GM12878 (cell line): ENCODE results near the gene MSX2. TPM values are rescaled to one million over a fixed set of nuclear protein-coding genes. Genes with fewer than 3 reads are reported as not detected.

Experiments used
- ATAC-seq: fragments of 200-7000 bp; cut with Tn5 transposase; 3 replicates; pipeline ENCODE4 v1.9.1; 2020; ENCODE audit warnings: mild to moderate bottlenecking, moderate library complexity
- BruUV-seq: library from RNA; stranded (reverse); fragments of 400-500 nt; replicated peaks from 2 replicates; lab custom pipeline; 2021; lab: Mats Ljungman, UMichigan
- CTCF ChIA-PET: fragments of 300-600 bp; sonication (Branson Sonifier 250); formaldehyde crosslinking; extraction: SDS; loops from one replicate; lab custom pipeline; 2021; ENCODE audit warnings: inconsistent platforms; lab: Yijun Ruan, JAX
- POLR2A ChIA-PET: fragments of 350-600 bp; formaldehyde crosslinking; extraction: SDS; loops from one replicate; lab custom pipeline; 2021; ENCODE audit warnings: inconsistent platforms; lab: Charles Lee
- RAD21 ChIA-PET: fragments of 300-600 bp; sonication (Branson Sonifier 250); formaldehyde crosslinking; loops from one replicate; lab custom pipeline; 2023; ENCODE audit warnings: antibody characterized with exemption; ENCODE audit not compliant: unreplicated experiment; lab: Charles Lee
- SMC1A ChIA-PET: fragments of 300-600 bp; sonication (Branson Sonifier 250); formaldehyde crosslinking; loops from one replicate; lab custom pipeline; 2023; ENCODE audit not compliant: unreplicated experiment, uncharacterized antibody; lab: Charles Lee
- DNase-seq: peaks from one replicate; pipeline ENCODE4 v3.0.0-alpha.2; 2011; ENCODE audit warnings: low read depth, low spot score
- FAIRE-seq: peaks from 3 replicates; lab custom pipeline; 2011; peaks lifted over from hg19 to GRCh38; lab: Jason Lieb, UNC
- H2AFZ ChIP-seq: 2 replicates; pipeline ENCODE4 v1.6.0; 2011; ENCODE audit warnings: low read depth, low read length, control low read depth; ENCODE audit not compliant: control insufficient read depth
- H3K27ac ChIP-seq: 2 replicates; pipeline ENCODE4 v1.5.1; 2011; ENCODE audit warnings: control low read depth; ENCODE audit not compliant: control insufficient read depth, insufficient read depth
- H3K27me3 ChIP-seq, 2 experiments: replicated peaks in 1 of 2; 2 replicates each; pipeline versions ENCODE4 v1.6.0 to v1.6.1; 2011; ENCODE audit warnings: low read length in 1 of 2; ENCODE audit not compliant: control insufficient read depth in 2 of 2, insufficient read depth in 2 of 2
- H3K36me3 ChIP-seq, 2 experiments: 2 replicates each; pipeline ENCODE4 v1.5.1; 2011; ENCODE audit warnings: low read length in 1 of 2; ENCODE audit not compliant: control insufficient read depth in 2 of 2, insufficient read depth in 2 of 2
- H3K4me1 ChIP-seq: 2 replicates; pipeline ENCODE4 v1.6.1; 2011; ENCODE audit warnings: mild to moderate bottlenecking, low read length, moderate library complexity, mixed read lengths; ENCODE audit not compliant: control insufficient read depth, insufficient read depth
- H3K4me2 ChIP-seq: 2 replicates; pipeline ENCODE4 v1.6.0; 2011; ENCODE audit warnings: control low read depth; ENCODE audit not compliant: control insufficient read depth, insufficient read depth
- H3K4me3 ChIP-seq: fragments of 200-600 bp; sonication (generic); 2 replicates; pipeline ENCODE4 v1.5.1; 2016
- H3K79me2 ChIP-seq: 2 replicates; pipeline ENCODE4 v1.6.0; 2011; ENCODE audit warnings: low read length; ENCODE audit not compliant: control insufficient read depth, insufficient read depth
- H3K9ac ChIP-seq: 2 replicates; pipeline ENCODE4 v1.8.0; 2011; ENCODE audit warnings: low read length, control low read depth, mixed read lengths; ENCODE audit not compliant: control insufficient read depth, insufficient read depth
- H3K9me3 ChIP-seq: replicated peaks from 3 replicates; pipeline ENCODE4 v1.5.1; 2011; ENCODE audit warnings: mild to moderate bottlenecking, low read length; ENCODE audit not compliant: control insufficient read depth, insufficient read depth
- H4K20me1 ChIP-seq: 2 replicates; pipeline ENCODE4 v1.6.0; 2011; ENCODE audit not compliant: control insufficient read depth, insufficient read depth
- BRCA1 ChIP-seq: IDR thresholded peaks from 2 replicates; pipeline ENCODE4 v1.6.1; 2011; ENCODE audit warnings: low read depth, low read length, improper control_type of control experiment
- DPF2 ChIP-seq: fragments of 450-650 bp; IDR thresholded peaks from 2 replicates; pipeline ENCODE4 v1.6.1; 2017; ENCODE audit warnings: mild to moderate bottlenecking
- EP300 ChIP-seq, 2 experiments: fragments of 150-350 bp in 1 of 2; IDR thresholded peaks; 2 replicates each; pipeline ENCODE4 v1.6.1; 2011 to 2012; ENCODE audit warnings: low read depth in 2 of 2, low read length in 2 of 2, borderline replicate concordance in 1 of 2, improper control_type of control experiment in 1 of 2, inconsistent platforms in 1 of 2; ENCODE audit not compliant: control insufficient read depth in 1 of 2
- IKZF2 ChIP-seq, 2 experiments: fragments of 450-650 bp; IDR thresholded peaks; 2 replicates each; pipeline ENCODE4 v1.6.1; 2017; ENCODE audit warnings: mild to moderate bottlenecking in 2 of 2, moderate library complexity in 2 of 2
- IRF3 ChIP-seq: fragments of 450-650 bp; IDR thresholded peaks from 2 replicates; pipeline ENCODE4 v1.6.1; 2014; ENCODE audit warnings: mild to moderate bottlenecking
- KAT2A ChIP-seq: conservative IDR thresholded peaks from 2 replicates; pipeline ENCODE4 v1.6.1; 2011; ENCODE audit warnings: low read depth, low read length; ENCODE audit not compliant: control insufficient read depth
- TARDBP ChIP-seq: IDR thresholded peaks from 2 replicates; pipeline ENCODE4 v1.6.1; 2016; ENCODE audit warnings: borderline replicate concordance
- WGBS: methylation state at CpG from one replicate; pipeline ENCODE4 v1.1.6; 2016; ENCODE audit warnings: low lambda C conversion rate; ENCODE audit not compliant: insufficient replicate concordance, insufficient coverage; ENCODE audit errors: missing lambda C conversion rate; 5-methylcytosine and 5-hydroxymethylcytosine counted together
- in situ Hi-C: fragments of 300-500 bp; cut with MboI; formaldehyde crosslinking; loops from 9 replicates; pipeline ENCODE4 v1.14.3; 2018; ENCODE audit warnings: mixed read lengths
- intact Hi-C: fragments of 100-400 bp; cut with micrococcal nuclease; formaldehyde crosslinking; loops from one replicate; pipeline ENCODE4 v1.14.2; 2022; ENCODE audit not compliant: unreplicated experiment
- polyA plus RNA-seq, 11 experiments: library from polyadenylated mRNA; depleted of rRNA in 4 of 11; unstranded in 6 of 11; stranded (reverse) in 5 of 11; fragments of >200 nt; fragmentation: Nextera tagmentation in 4 of 11; fragmentation: Illumina TruSeq in 1 of 11; extraction: Ambion mirVana in 4 of 11; extraction: Trizol in 1 of 11; gene quantifications; 1 replicate in 1 of 11; 2 replicates in 10 of 11; pipeline versions ENCODE4 v1.2.1 to v1.2.3, GENCODE V29; 2011 to 2016; ENCODE audit warnings: inconsistent platforms in 2 of 11, missing spikeins in 2 of 11, low read depth in 1 of 11
- total RNA-seq, 4 experiments: library from RNA; depleted of rRNA in 3 of 4; stranded (reverse); fragments of >200 nt in 3 of 4; fragmentation: Illumina TruSeq in 1 of 4; extraction: Trizol in 1 of 4; gene quantifications; 2 replicates each; pipeline versions ENCODE4 v1.2.1 to v1.2.3, GENCODE V29; 2013 to 2021
- TF ChIP-seq, protein P1 (sequence below): IDR thresholded peaks from 2 replicates; pipeline ENCODE4 v1.6.1; 2012; ENCODE audit warnings: low read length, inconsistent platforms

Gene MSX2
- total and polyA plus RNA-seq, 10 of the 15 experiments (the other 5 are each of a cell fraction or from before 2014, with no cell fraction given), result not detected

DNA sequence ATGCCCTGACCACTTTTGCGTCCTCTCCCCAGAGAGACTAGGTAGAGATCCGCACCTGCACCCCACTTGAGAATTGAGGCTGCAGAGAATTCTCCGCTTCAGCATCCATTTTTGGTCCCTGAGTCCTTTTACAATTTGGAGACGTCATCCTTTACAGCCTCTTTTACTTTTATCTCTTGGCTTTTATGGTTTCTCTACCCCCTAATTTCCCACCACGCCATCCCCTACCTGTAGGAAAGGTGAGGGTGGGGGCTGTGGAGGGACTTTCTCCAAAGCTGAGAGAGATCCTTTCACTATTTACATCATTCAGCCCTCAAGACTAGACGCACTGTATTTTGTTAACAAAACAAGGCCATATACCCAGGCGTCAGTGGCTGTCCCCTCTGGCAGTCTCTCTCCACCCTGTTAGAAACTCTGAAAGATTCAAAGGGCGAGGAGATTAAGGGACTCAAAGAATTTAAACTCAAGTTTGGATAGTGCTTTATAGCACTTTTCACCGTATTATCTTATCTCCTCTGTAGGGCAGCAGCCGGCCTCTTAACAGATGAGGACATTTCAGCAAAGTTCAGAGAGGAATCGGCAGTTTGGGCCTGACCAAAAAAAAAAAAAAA lies 1.7 kb downstream of the MSX2 start:
- no peak for ATAC-seq
- FAIRE-seq, result no peak
- no TSS peak for BruUV-seq
- ChIA-PET CTCF (no interaction called here), RAD21 (no interaction called here), POLR2A (no interaction called here), SMC1A (no interaction called here)
- Histone ChIP-seq H3K27me3 (peaks cover 2 to 14% of the 10 kb centered on the region in 2 experiments; a peak in 2 of 4 replicates), H2AFZ (no peak overlapping the region), H3K9ac (no peak overlapping the region), H3K4me2 (no peak overlapping the region), H3K9me3 (no peaks in the 10 kb centered on the region; the same call in 2 of the 3 replicates), H3K4me3 (no peak overlapping the region), H4K20me1 (no peaks in the 10 kb centered on the region), H3K79me2 (no peaks in the 10 kb centered on the region), H3K27ac (no peak overlapping the region), H3K36me3 (no peaks in the 10 kb centered on the region), H3K4me1 (no peaks in the 10 kb centered on the region)
- TF ChIP-seq IRF3 (no peak), KAT2A (no peak), TARDBP (no peak), DPF2 (no peak), BRCA1 (no peak), EP300 (IDR thresholded peaks at IDR 0.05; ENCODE audit: borderline replicate concordance in 1 of 2, control insufficient read depth in 1 of 2, low read depth in 2 of 2, low read length in 2 of 2) (no peak), IKZF2 (IDR thresholded peaks at IDR 0.05) (no peak)
- TF ChIP-seq, protein P1, sequence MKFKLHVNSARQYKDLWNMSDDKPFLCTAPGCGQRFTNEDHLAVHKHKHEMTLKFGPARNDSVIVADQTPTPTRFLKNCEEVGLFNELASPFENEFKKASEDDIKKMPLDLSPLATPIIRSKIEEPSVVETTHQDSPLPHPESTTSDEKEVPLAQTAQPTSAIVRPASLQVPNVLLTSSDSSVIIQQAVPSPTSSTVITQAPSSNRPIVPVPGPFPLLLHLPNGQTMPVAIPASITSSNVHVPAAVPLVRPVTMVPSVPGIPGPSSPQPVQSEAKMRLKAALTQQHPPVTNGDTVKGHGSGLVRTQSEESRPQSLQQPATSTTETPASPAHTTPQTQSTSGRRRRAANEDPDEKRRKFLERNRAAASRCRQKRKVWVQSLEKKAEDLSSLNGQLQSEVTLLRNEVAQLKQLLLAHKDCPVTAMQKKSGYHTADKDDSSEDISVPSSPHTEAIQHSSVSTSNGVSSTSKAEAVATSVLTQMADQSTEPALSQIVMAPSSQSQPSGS, result no peak
- intact Hi-C loops, result no loop called here
- no peak for DNase-seq
- in situ Hi-C loops, result no loop called here
- WGBS, result 40% methylated on average over 10 of the region's 11 CpGs
